Erythroblast (primary cell): ENCODE measurements around the gene BCKDHB.

Experiments
- GATA1 ChIP-seq: IDR thresholded peaks from 2 replicates; pipeline ENCODE4 v1.6.1; 2011; ENCODE audit warnings: low read depth, mild to moderate bottlenecking, control low read depth, low read length, moderate library complexity
- POLR2A ChIP-seq: IDR thresholded peaks from 2 replicates; pipeline ENCODE4 v1.6.1; 2011; ENCODE audit warnings: mild to moderate bottlenecking, low read length

DNA sequence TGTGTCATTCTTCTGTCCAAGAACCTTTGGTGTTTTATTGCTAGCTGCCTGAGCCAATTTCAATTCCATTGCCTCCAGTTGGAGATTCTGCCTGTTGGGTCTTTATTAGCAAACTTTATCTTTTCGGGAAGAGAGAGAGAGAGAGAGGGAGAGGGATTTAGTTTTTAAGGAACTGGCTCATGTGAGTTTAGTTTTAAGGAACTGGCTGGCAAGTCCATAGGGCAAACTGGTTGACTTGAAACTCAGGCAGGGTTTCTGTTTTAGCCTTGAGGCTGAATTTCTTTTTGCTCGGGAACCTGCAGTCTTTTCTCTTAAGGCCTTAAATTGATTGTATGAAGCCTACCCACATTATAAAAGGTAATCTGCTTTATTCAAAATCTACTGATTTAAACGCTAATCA lies 23.0 kb downstream of the BCKDHB start:
- no peak for TF ChIP-seq POLR2A
- no peak for TF ChIP-seq GATA1
